HepG2 (cell line): ENCODE measurements around the gene ZNF526. TPM values are rescaled to one million over a fixed set of nuclear protein-coding genes. Genes with fewer than 3 reads are reported as not detected.
A peak's percentile ranks its signal among the peaks of the same experiment; 100 is the strongest.

Source experiments
- CC2D1A ChIP-seq: sonication (generic); formaldehyde crosslinking; IDR thresholded peaks from 2 replicates; pipeline ENCODE4 v1.8.1; 2023; ENCODE audit warnings: mild to moderate bottlenecking, missing genetic modification reagents
- CCDC6 ChIP-seq: sonication (generic); formaldehyde crosslinking; IDR thresholded peaks from 2 replicates; pipeline ENCODE4 v1.8.1; 2022; ENCODE audit warnings: mild to moderate bottlenecking, missing genetic modification reagents, moderate library complexity
- EHMT2 ChIP-seq: fragments of 200-600 bp; sonication (generic); IDR thresholded peaks from 2 replicates; pipeline ENCODE4 v1.7.0; 2017; ENCODE audit warnings: antibody characterized with exemption, low read depth, low read length, borderline replicate concordance
- FOXA1 ChIP-seq, 2 experiments: fragments of 450-650 bp in 1 of 2; sonication (generic) in 1 of 2; formaldehyde crosslinking in 1 of 2; IDR thresholded peaks; 2 replicates each; pipeline versions ENCODE4 v1.4.0 to v1.6.1; 2016 to 2020; ENCODE audit warnings: missing genetic modification reagents in 1 of 2
- KLF6 ChIP-seq: IDR thresholded peaks from 2 replicates; pipeline ENCODE4 v1.8.0; 2016; ENCODE audit warnings: missing biosample characterization, missing genetic modification reagents
- KMT2B ChIP-seq: IDR thresholded peaks from 2 replicates; pipeline ENCODE4 v1.6.1; 2016; ENCODE audit warnings: missing genetic modification reagents, missing compliant biosample characterization
- NFIB ChIP-seq: sonication (generic); formaldehyde crosslinking; IDR thresholded peaks from 2 replicates; pipeline ENCODE4 v1.9.0; 2021; ENCODE audit warnings: missing genetic modification reagents, mild to moderate bottlenecking, borderline replicate concordance
- SKI ChIP-seq: fragments of 450-650 bp; IDR thresholded peaks from one replicate; pipeline ENCODE4 v1.6.1; 2018; ENCODE audit warnings: mild to moderate bottlenecking; ENCODE audit not compliant: partially characterized antibody
- TBL1XR1 ChIP-seq: fragments of 150-350 bp; IDR thresholded peaks from 2 replicates; pipeline ENCODE4 v1.6.1; 2014; ENCODE audit warnings: borderline replicate concordance, low read length; ENCODE audit not compliant: partially characterized antibody
- U2AF2 ChIP-seq: fragments of 200-400 bp; formaldehyde crosslinking; IDR thresholded peaks from 2 replicates; pipeline ENCODE4 v1.6.1; 2017; ENCODE audit warnings: low read depth, mild to moderate bottlenecking, low read length
- ZNF160 ChIP-seq: sonication (generic); formaldehyde crosslinking; IDR thresholded peaks from 2 replicates; pipeline ENCODE4 v1.8.0; 2022; ENCODE audit warnings: mild to moderate bottlenecking, inconsistent platforms, missing genetic modification reagents
- ZNF383 ChIP-seq: sonication (generic); formaldehyde crosslinking; IDR thresholded peaks from 2 replicates; pipeline ENCODE4 v1.4.0; 2020; ENCODE audit warnings: missing genetic modification reagents, mild to moderate bottlenecking, borderline replicate concordance
- ZNF660 ChIP-seq: sonication (generic); formaldehyde crosslinking; IDR thresholded peaks from 2 replicates; pipeline ENCODE4 v1.5.1; 2020; ENCODE audit warnings: mild to moderate bottlenecking, low read depth, missing genetic modification reagents, borderline replicate concordance
- ZNF703 ChIP-seq: sonication (generic); formaldehyde crosslinking; IDR thresholded peaks from 2 replicates; pipeline ENCODE4 v1.5.1; 2020; ENCODE audit warnings: missing genetic modification reagents, mild to moderate bottlenecking, moderate library complexity, borderline replicate concordance
- ZNF841 ChIP-seq: sonication (generic); formaldehyde crosslinking; IDR thresholded peaks from 2 replicates; pipeline ENCODE4 v1.8.1; 2023; ENCODE audit warnings: missing genetic modification reagents, borderline replicate concordance
- ZNF891 ChIP-seq: sonication (generic); formaldehyde crosslinking; IDR thresholded peaks from 2 replicates; pipeline ENCODE4 v1.5.0; 2020; ENCODE audit warnings: mild to moderate bottlenecking, missing genetic modification reagents
- polyA plus RNA-seq, 8 experiments: library from polyadenylated mRNA; depleted of rRNA in 3 of 8; stranded (reverse) in 7 of 8; unstranded in 1 of 8; fragments of >200 nt; fragmentation: Illumina TruSeq in 4 of 8; extraction: Trizol in 4 of 8; gene quantifications; 2 replicates each; pipeline versions ENCODE4 v1.2.1 to v1.2.3, GENCODE V29; 2011 to 2016; ENCODE audit warnings: low read depth in 4 of 8, missing spikeins in 1 of 8, mixed read lengths in 1 of 8; ENCODE audit not compliant: insufficient read depth in 1 of 8
- total RNA-seq, 5 experiments: library from RNA; depleted of rRNA; stranded (reverse); fragments of >200 nt; fragmentation: Illumina TruSeq; extraction: Trizol; gene quantifications; 2 replicates each; pipeline ENCODE4 v1.2.3, GENCODE V29; 2016; ENCODE audit warnings: low read depth in 1 of 5
- TF ChIP-seq, protein P1 (sequence below): sonication (generic); formaldehyde crosslinking; IDR thresholded peaks from 2 replicates; pipeline ENCODE4 v1.9.0; 2021; ENCODE audit warnings: missing genetic modification reagents, mild to moderate bottlenecking, borderline replicate concordance
- TF ChIP-seq, protein P2 (sequence below): fragments of 450-650 bp; IDR thresholded peaks from 2 replicates; pipeline ENCODE4 v1.6.1; 2017; ENCODE audit warnings: mild to moderate bottlenecking
- TF ChIP-seq, protein P3 (sequence below): sonication (generic); formaldehyde crosslinking; IDR thresholded peaks from 2 replicates; pipeline ENCODE4 v1.4.0; 2020; ENCODE audit warnings: mild to moderate bottlenecking, low read depth, missing genetic modification reagents
- TF ChIP-seq, protein P4 (sequence below): sonication (generic); formaldehyde crosslinking; IDR thresholded peaks from 2 replicates; pipeline ENCODE4 v1.5.0; 2020; ENCODE audit warnings: mild to moderate bottlenecking, missing genetic modification reagents

The ZNF526 gene
- total and polyA plus RNA-seq, 2 of the 13 experiments (the other 11 are each of a cell fraction or from before 2014, with no cell fraction given), result 3.3 to 8.4 TPM

DNA sequence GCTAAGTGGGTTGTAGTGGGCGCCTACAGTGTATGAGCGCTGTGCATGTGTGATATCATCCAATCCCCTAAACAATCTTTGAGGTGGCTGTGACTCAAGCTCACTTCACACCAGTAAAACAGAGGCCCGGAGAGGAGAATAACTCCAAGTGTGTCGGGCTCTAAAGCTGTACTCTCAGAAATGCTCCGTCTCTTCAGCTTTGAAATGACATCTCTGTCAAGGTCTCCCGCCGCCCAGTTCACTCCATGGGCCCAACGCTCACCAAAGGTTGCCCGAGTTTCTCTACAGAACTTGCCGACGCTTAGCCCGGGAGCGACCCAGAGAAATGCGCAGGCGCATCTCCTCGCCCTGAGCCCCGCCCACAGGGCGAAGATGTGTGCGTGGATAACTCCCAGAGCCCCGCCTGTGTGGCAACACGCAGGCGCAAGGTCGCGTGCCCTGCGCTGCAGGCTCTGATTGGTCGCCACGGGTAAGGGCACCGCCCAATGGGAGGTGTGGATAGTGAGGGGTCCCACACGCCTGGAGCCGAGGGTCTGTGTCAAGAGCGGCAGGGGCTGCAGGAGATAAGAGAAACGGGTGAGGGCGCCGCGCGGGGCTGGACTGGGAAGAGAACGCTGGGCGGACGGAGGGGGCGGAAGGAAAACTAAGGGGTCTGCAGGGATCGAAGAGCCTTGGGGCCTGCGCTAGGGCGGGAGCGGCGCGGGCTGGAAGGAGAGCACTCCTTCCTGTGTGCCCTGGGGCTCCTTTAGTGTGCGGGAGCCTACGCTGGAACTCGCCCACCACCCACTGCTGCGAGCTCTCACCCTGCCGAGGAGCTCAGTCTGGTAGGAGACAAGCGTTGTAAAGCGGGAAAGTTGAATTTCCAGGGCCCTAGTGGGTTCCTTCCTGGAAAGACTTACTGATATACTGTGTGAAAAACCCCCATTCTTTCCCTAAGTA, at the start of gene ZNF526 (continued):
- TF ChIP-seq, protein P1, sequence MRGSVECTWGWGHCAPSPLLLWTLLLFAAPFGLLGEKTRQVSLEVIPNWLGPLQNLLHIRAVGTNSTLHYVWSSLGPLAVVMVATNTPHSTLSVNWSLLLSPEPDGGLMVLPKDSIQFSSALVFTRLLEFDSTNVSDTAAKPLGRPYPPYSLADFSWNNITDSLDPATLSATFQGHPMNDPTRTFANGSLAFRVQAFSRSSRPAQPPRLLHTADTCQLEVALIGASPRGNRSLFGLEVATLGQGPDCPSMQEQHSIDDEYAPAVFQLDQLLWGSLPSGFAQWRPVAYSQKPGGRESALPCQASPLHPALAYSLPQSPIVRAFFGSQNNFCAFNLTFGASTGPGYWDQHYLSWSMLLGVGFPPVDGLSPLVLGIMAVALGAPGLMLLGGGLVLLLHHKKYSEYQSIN (CRISPR knock-in tag), result no peak
- no peak for TF ChIP-seq CCDC6 (CRISPR knock-in tag)
- no peak for TF ChIP-seq NFIB (CRISPR knock-in tag)
- no peak for TF ChIP-seq U2AF2
- TF ChIP-seq, protein P2, sequence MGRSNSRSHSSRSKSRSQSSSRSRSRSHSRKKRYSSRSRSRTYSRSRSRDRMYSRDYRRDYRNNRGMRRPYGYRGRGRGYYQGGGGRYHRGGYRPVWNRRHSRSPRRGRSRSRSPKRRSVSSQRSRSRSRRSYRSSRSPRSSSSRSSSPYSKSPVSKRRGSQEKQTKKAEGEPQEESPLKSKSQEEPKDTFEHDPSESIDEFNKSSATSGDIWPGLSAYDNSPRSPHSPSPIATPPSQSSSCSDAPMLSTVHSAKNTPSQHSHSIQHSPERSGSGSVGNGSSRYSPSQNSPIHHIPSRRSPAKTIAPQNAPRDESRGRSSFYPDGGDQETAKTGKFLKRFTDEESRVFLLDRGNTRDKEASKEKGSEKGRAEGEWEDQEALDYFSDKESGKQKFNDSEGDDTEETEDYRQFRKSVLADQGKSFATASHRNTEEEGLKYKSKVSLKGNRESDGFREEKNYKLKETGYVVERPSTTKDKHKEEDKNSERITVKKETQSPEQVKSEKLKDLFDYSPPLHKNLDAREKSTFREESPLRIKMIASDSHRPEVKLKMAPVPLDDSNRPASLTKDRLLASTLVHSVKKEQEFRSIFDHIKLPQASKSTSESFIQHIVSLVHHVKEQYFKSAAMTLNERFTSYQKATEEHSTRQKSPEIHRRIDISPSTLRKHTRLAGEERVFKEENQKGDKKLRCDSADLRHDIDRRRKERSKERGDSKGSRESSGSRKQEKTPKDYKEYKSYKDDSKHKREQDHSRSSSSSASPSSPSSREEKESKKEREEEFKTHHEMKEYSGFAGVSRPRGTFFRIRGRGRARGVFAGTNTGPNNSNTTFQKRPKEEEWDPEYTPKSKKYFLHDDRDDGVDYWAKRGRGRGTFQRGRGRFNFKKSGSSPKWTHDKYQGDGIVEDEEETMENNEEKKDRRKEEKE, result no peak
- no peak for TF ChIP-seq TBL1XR1
- TF ChIP-seq CC2D1A (CRISPR knock-in tag), result no peak
- TF ChIP-seq, protein P3, sequence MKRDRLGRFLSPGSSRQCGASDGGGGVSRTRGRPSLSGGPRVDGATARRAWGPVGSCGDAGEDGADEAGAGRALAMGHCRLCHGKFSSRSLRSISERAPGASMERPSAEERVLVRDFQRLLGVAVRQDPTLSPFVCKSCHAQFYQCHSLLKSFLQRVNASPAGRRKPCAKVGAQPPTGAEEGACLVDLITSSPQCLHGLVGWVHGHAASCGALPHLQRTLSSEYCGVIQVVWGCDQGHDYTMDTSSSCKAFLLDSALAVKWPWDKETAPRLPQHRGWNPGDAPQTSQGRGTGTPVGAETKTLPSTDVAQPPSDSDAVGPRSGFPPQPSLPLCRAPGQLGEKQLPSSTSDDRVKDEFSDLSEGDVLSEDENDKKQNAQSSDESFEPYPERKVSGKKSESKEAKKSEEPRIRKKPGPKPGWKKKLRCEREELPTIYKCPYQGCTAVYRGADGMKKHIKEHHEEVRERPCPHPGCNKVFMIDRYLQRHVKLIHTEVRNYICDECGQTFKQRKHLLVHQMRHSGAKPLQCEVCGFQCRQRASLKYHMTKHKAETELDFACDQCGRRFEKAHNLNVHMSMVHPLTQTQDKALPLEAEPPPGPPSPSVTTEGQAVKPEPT (CRISPR knock-in tag), result no peak
- no peak for TF ChIP-seq FOXA1 (IDR thresholded peaks at IDR 0.05)
- peak; percentile 26; the same call in 1 of the 2 replicates for TF ChIP-seq FOXA1 (CRISPR knock-in tag; IDR thresholded peaks at IDR 0.05)
- TF ChIP-seq ZNF891 (CRISPR knock-in tag), result peak; percentile 71; the same call in 1 of the 2 replicates
- TF ChIP-seq ZNF383 (CRISPR knock-in tag), result no peak
- no peak for TF ChIP-seq SKI
- TF ChIP-seq KLF6 (CRISPR knock-in tag), result no peak
- peak; percentile 63 for TF ChIP-seq KMT2B (CRISPR knock-in tag)
- no peak for TF ChIP-seq EHMT2
- TF ChIP-seq ZNF841 (CRISPR knock-in tag), result no peak
- no peak for TF ChIP-seq ZNF660 (CRISPR knock-in tag)
- TF ChIP-seq ZNF160 (CRISPR knock-in tag), result no peak
- TF ChIP-seq, protein P4, sequence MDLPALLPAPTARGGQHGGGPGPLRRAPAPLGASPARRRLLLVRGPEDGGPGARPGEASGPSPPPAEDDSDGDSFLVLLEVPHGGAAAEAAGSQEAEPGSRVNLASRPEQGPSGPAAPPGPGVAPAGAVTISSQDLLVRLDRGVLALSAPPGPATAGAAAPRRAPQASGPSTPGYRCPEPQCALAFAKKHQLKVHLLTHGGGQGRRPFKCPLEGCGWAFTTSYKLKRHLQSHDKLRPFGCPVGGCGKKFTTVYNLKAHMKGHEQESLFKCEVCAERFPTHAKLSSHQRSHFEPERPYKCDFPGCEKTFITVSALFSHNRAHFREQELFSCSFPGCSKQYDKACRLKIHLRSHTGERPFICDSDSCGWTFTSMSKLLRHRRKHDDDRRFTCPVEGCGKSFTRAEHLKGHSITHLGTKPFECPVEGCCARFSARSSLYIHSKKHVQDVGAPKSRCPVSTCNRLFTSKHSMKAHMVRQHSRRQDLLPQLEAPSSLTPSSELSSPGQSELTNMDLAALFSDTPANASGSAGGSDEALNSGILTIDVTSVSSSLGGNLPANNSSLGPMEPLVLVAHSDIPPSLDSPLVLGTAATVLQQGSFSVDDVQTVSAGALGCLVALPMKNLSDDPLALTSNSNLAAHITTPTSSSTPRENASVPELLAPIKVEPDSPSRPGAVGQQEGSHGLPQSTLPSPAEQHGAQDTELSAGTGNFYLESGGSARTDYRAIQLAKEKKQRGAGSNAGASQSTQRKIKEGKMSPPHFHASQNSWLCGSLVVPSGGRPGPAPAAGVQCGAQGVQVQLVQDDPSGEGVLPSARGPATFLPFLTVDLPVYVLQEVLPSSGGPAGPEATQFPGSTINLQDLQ (CRISPR knock-in tag), result no peak
- TF ChIP-seq ZNF703 (CRISPR knock-in tag), result no peak
